Epithelial cell of esophagus (primary cell): ENCODE data around the gene SRPK3.

ENCODE experiments used
- DNase-seq: peaks from one replicate; pipeline ENCODE4 v3.0.0; 2010; ENCODE audit warnings: low read depth
- H3K4me3 ChIP-seq: 2 replicates; pipeline ENCODE4 v1.5.1; 2011; ENCODE audit warnings: mild to moderate bottlenecking, low read length, control low read depth
- TF ChIP-seq, protein P1 (sequence below): IDR thresholded peaks from 2 replicates; pipeline ENCODE4 v1.5.1; 2011; ENCODE audit warnings: low read depth, mild to moderate bottlenecking, low read length, control low read depth, inconsistent platforms; ENCODE audit not compliant: insufficient read depth; ENCODE audit errors: missing control alignments

SRPK3 gene

DNA sequence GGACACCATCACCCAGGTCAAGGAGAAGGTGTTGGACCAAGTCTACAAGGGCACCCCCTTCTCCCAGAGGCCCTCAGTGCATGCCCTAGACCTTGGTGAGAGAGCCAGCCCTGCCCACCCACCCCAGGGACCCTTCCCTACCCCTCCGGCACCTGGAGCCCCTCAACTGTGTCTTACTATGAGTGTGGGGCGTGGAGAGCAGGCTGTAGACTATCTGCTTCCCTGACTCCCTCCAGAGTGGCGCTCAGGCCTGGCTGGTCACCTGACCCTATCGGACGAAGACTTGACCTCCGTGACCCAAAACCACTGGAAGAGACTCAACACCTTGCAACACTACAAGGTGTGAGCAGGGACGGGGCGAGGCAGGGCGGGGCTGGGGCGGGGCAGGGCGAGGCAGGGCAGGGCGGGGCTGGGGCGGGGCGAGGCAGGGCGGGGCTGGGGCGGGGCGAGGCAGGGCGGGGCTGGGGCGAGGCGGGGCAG is 4.7 kb upstream of the SRPK3 start:
- H3K4me3 ChIP-seq = no peak overlapping the region
- no peak for DNase-seq
- TF ChIP-seq, protein P1, sequence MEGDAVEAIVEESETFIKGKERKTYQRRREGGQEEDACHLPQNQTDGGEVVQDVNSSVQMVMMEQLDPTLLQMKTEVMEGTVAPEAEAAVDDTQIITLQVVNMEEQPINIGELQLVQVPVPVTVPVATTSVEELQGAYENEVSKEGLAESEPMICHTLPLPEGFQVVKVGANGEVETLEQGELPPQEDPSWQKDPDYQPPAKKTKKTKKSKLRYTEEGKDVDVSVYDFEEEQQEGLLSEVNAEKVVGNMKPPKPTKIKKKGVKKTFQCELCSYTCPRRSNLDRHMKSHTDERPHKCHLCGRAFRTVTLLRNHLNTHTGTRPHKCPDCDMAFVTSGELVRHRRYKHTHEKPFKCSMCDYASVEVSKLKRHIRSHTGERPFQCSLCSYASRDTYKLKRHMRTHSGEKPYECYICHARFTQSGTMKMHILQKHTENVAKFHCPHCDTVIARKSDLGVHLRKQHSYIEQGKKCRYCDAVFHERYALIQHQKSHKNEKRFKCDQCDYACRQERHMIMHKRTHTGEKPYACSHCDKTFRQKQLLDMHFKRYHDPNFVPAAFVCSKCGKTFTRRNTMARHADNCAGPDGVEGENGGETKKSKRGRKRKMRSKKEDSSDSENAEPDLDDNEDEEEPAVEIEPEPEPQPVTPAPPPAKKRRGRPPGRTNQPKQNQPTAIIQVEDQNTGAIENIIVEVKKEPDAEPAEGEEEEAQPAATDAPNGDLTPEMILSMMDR = no peak

DNA sequence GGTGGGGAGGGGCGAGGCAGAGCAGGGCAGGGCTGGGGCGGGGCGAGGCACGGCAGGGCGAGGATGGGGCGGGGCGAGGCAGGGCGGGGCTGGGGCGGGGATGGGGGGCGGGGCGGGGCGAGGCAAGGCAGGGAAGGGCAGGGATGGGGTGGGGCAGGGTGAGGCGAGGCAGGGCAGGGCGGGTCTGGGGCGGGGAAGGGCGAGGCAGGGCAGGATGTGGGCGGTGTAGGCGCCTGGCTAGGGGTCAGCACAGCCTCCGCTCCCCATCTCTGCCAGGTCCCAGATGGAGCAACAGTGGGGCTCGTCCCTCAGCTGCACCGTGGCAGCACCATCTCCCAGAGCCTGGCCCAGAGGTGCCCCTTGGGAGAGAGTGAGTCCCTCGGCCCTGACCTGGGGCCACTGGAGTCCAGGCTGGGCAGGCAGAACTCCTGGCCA is 4.2 kb upstream of the SRPK3 start:
- TF ChIP-seq, protein P1 = no peak
- DNase-seq = no peak

DNA sequence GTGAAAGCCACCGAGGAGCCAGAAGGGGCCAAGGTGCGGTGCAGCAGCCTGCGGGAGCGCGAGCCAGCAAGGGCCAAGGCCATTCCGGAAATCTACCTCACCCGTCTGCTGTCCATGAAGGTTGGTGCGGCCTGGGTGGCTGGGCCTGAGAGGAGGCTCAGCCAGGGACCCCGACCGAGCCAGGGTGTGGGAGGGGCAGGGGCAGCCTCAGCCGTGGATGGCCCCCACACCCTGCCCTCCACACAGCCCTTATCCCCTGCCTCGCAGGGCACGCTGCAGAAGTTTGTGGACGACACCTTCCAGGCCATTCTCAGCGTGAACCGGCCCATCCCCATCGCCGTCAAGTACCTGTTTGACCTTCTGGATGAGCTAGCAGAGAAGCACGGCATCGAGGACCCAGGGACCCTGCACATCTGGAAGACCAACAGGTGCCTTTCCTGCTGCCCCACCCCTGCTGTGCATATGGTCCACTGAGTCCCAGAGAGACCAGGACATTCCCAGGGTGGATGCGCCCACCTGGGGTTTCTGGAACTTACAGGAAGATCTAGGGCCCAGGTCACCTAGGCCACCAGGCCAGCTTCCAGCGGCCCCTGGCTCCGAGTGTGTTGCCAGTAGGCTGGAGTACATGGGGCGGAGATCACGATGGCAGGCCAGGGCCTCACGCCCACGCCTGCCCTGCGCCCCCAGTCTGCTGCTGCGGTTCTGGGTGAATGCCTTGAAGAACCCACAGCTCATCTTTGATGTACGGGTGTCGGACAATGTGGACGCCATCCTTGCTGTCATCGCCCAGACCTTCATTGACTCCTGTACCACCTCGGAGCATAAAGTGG is 3.4 kb upstream of the SRPK3 start:
- TF ChIP-seq, protein P1 = no peak
- H3K4me3 ChIP-seq = no peak overlapping the region
- DNase-seq = no peak

More for the DNA sequence above, 4.2 kb upstream of the SRPK3 start:
- H3K4me3 ChIP-seq = no peak overlapping the region

DNA sequence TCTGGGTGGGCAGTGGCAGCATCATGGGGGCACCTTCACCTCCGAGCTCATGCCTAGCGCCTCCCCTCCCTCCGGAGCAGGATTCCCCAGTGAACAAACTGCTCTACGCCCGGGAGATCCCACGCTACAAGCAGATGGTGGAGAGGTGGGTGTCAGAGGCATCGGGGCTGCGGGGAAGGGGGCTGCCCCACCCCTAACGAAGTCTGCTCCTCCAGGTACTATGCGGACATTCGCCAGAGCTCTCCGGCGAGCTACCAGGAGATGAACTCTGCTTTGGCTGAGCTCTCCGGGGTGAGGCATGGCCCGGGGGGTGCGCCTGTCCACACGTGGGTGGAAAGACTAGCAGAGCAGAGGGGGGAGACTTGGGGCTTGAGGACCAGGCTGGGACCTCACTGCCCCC is 2.7 kb upstream of the SRPK3 start:
- no peak overlapping the region for H3K4me3 ChIP-seq
- TF ChIP-seq, protein P1 = no peak
- no peak for DNase-seq

DNA sequence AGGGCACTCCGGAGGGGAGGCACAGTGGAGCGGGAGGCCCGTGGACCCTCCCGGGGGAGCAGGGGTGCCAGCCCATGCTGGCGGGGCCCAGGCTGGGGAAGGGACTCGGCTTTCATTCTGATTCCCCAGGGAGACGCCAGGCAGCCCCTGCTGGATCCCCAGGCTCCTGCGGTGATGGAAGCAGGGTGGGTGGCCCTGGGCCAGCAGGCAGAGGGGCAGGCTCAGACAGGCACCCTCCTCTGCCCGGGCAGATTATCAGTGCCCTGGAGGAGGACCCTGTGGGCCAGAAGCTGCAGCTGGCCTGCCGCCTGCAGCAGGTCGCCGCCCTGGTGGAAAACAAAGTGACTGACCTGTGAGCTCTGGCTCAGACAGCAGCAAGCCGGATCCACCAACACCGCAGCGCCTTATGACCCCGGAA is 2.1 kb upstream of the SRPK3 start:
- DNase-seq = peak; percentile 63
- H3K4me3 ChIP-seq = no peak overlapping the region
- TF ChIP-seq, protein P1 = no peak

DNA sequence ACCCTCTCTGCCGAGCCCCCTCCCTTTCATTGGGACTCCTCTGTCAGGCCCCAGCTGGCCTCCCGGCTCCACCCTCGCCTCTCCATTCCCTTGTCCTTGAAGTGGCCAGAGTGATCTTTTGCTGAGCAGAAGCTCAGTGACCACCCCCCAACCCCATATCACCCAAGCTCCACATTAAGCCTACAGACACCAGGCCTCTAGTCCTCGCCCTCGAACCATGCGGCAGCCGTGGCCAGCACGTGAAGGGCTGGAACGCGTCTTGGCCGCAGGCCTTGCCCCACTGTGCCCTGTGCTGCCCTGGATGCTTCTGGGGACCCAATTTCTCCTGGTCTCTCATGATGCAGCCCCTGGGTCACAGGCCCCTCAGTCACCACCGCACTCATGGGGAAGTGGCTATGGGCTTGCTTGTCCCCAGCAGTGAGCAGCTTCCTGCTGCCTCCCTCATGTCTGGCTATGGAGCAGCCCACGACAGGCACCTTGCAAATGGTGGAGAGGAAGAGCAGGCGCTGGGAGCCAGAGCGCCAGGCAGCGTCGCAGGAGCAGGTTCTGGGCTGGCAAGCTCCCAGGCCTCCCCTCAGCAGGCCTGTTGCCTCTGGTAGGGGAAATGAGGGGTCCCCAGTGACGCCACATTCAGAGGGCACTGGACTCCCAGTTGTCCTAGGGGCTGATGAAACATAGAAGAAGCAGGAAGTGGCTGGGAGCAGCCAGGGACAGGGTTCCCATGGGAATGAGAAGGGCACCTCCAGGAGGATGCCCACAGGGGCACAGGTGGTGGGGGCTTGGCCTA is 757 bp upstream of the SRPK3 start:
- TF ChIP-seq, protein P1 = no peak
- no peak overlapping the region for H3K4me3 ChIP-seq

More for the DNA sequence above, 757 bp upstream of the SRPK3 start:
- no peak for DNase-seq
